GM23338 (cell line): ENCODE results near the gene CDH4. TPM values are rescaled to one million over a fixed set of nuclear protein-coding genes. Genes with fewer than 3 reads are reported as not detected.

Source experiments
- ATAC-seq: fragments of 200-7000 bp; cut with Tn5 transposase; 3 replicates; pipeline ENCODE4 v1.9.1; 2020
- DNase-seq: peaks from one replicate; pipeline ENCODE4 v3.0.0-alpha.2; 2015; ENCODE audit warnings: low spot score
- H2AFZ ChIP-seq: fragments of 200-600 bp; sonication (generic); 2 replicates; pipeline ENCODE4 v1.8.0; 2016; ENCODE audit warnings: antibody characterized with exemption, mild to moderate bottlenecking, moderate library complexity
- H3F3A ChIP-seq: fragments of 200-600 bp; sonication (generic); replicated peaks from 2 replicates; pipeline ENCODE4 v1.8.0; 2017; ENCODE audit warnings: antibody characterized with exemption, mixed run types, low read depth
- H3K27ac ChIP-seq: fragments of 200-600 bp; sonication (generic); 2 replicates; pipeline ENCODE4 v1.6.1; 2016; ENCODE audit warnings: low read depth
- H3K27me3 ChIP-seq: fragments of 200-600 bp; sonication (generic); 2 replicates; pipeline ENCODE4 v1.8.0; 2016; ENCODE audit warnings: mild to moderate bottlenecking, mixed run types, moderate library complexity; ENCODE audit not compliant: insufficient read depth
- H3K36me3 ChIP-seq: fragments of 200-600 bp; sonication (generic); 2 replicates; pipeline ENCODE4 v1.8.0; 2016; ENCODE audit warnings: mild to moderate bottlenecking; ENCODE audit not compliant: insufficient read depth
- H3K4me1 ChIP-seq: fragments of 200-600 bp; sonication (generic); 2 replicates; pipeline ENCODE4 v1.8.0; 2016; ENCODE audit warnings: mild to moderate bottlenecking, moderate library complexity; ENCODE audit not compliant: insufficient read depth
- H3K4me2 ChIP-seq: fragments of 200-600 bp; sonication (generic); 2 replicates; pipeline ENCODE4 v1.7.1; 2017; ENCODE audit warnings: mixed run types
- H3K4me3 ChIP-seq: fragments of 200-600 bp; sonication (generic); 2 replicates; pipeline ENCODE4 v1.6.1; 2016; ENCODE audit warnings: mixed run types
- H3K79me2 ChIP-seq: fragments of 200-600 bp; sonication (generic); replicated peaks from 2 replicates; pipeline ENCODE4 v1.8.0; 2017; ENCODE audit warnings: mild to moderate bottlenecking; ENCODE audit not compliant: insufficient read depth
- H3K9me2 ChIP-seq: fragments of 200-600 bp; sonication (generic); 2 replicates; pipeline ENCODE4 v1.8.0; 2017; ENCODE audit not compliant: insufficient read depth
- H4K20me1 ChIP-seq: fragments of 200-600 bp; sonication (generic); replicated peaks from 2 replicates; pipeline ENCODE4 v1.8.0; 2017; ENCODE audit warnings: mild to moderate bottlenecking; ENCODE audit not compliant: insufficient read depth
- H3K27ac Mint-ChIP-seq: 2 replicates; pipeline ENCODE4 v1.8.0; 2020; ENCODE audit warnings: inconsistent platforms, mild to moderate bottlenecking, moderate library complexity, mixed read lengths
- H3K27me3 Mint-ChIP-seq: 3 replicates; pipeline ENCODE4 v1.8.0; 2022; ENCODE audit warnings: low read depth, mild to moderate bottlenecking, moderate library complexity, mixed read lengths, inconsistent platforms; ENCODE audit not compliant: insufficient read depth, poor library complexity
- H3K36me3 Mint-ChIP-seq: 3 replicates; pipeline ENCODE4 v1.8.0; 2021; ENCODE audit warnings: low read depth, mild to moderate bottlenecking, inconsistent platforms, moderate library complexity, mixed read lengths
- H3K4me1 Mint-ChIP-seq: 3 replicates; pipeline ENCODE4 v1.8.0; 2020; ENCODE audit warnings: mild to moderate bottlenecking, inconsistent platforms, mixed read lengths
- H3K4me3 Mint-ChIP-seq: 3 replicates; pipeline ENCODE4 v1.8.0; 2021; ENCODE audit warnings: moderate library complexity, mild to moderate bottlenecking, inconsistent platforms, mixed read lengths
- H3K9me3 Mint-ChIP-seq: 3 replicates; pipeline ENCODE4 v1.8.0; 2020; ENCODE audit warnings: moderate library complexity, mild to moderate bottlenecking, inconsistent platforms, mixed read lengths
- CREB1 ChIP-seq: fragments of 250-450 bp; sonication (Bioruptor Pico); IDR thresholded peaks from 2 replicates; pipeline ENCODE4 v1.5.0; 2020; ENCODE audit warnings: low read depth, mild to moderate bottlenecking, moderate library complexity
- EZH2 ChIP-seq: fragments of 200-600 bp; sonication (generic); IDR thresholded peaks from one replicate; pipeline ENCODE4 v1.8.0; 2017; ENCODE audit warnings: antibody characterized with exemption, mild to moderate bottlenecking, low read depth; ENCODE audit not compliant: unreplicated experiment
- EZH2phosphoT487 ChIP-seq: fragments of 200-600 bp; sonication (generic); IDR thresholded peaks from one replicate; pipeline ENCODE4 v1.8.1; 2018; ENCODE audit warnings: antibody characterized with exemption; ENCODE audit not compliant: unreplicated experiment
- NANOG ChIP-seq: IDR thresholded peaks from 2 replicates; pipeline ENCODE4 v1.6.1; 2016; ENCODE audit warnings: antibody characterized with exemption, borderline replicate concordance
- POLR2AphosphoS5 ChIP-seq: IDR thresholded peaks from 2 replicates; pipeline ENCODE4 v1.6.1; 2016; ENCODE audit warnings: antibody characterized with exemption, low read depth
- REST ChIP-seq: IDR thresholded peaks from one replicate; pipeline ENCODE4 v1.6.1; 2018; ENCODE audit warnings: antibody characterized with exemption; ENCODE audit not compliant: unreplicated experiment
- ZNF114 ChIP-seq: fragments of 250-450 bp; sonication (Bioruptor Pico); IDR thresholded peaks from 2 replicates; pipeline ENCODE4 v1.5.0; 2020; ENCODE audit warnings: mild to moderate bottlenecking, moderate library complexity
- ZNF331 ChIP-seq: fragments of 250-450 bp; sonication (Bioruptor Pico); IDR thresholded peaks from 2 replicates; pipeline ENCODE4 v1.5.0; 2020; ENCODE audit warnings: low read depth, mild to moderate bottlenecking, moderate library complexity
- polyA plus RNA-seq: library from polyadenylated mRNA; unstranded; fragments of >200 nt; fragmentation: Nextera tagmentation; extraction: Ambion mirVana; gene quantifications from 2 replicates; pipeline ENCODE4 v1.2.1, GENCODE V29; 2016
- total RNA-seq: library from RNA; depleted of rRNA; stranded (reverse); fragments of >200 nt; shearing (Covaris generic); gene quantifications from 2 replicates; pipeline ENCODE4 v1.2.3, GENCODE V29; 2014

Gene CDH4
- total and polyA plus RNA-seq, 2 experiments from 2014 or later, result 1.2 to 4.2 TPM

- Mint-ChIP-seq H3K4me1 (peaks cover 45% of the 10 kb centered on the region), H3K4me3 (no peak overlapping the region), H3K9me3 (peaks cover 4% of the 10 kb centered on the region; the same call in 1 of the 3 replicates), H3K27me3 (peaks cover 23% of the 10 kb centered on the region), H3K36me3 (no peaks in the 10 kb centered on the region), H3K27ac (no peak overlapping the region)
- H3K4me2 ChIP-seq, result no peak overlapping the region
- DNase-seq (no peak), ATAC-seq (no peak)
- H3F3A ChIP-seq, result no peaks in the 10 kb centered on the region
- H4K20me1 ChIP-seq, result no peaks in the 10 kb centered on the region
- H3K27me3 ChIP-seq, result peaks cover 13% of the 10 kb centered on the region; the same call in 1 of the 2 replicates
- H2AFZ ChIP-seq, result no peak overlapping the region
- no peaks in the 10 kb centered on the region for H3K36me3 ChIP-seq
- H3K4me3 ChIP-seq, result no peak overlapping the region
- H3K27ac ChIP-seq, result no peak overlapping the region
- no peaks in the 10 kb centered on the region for H3K79me2 ChIP-seq
- H3K4me1 ChIP-seq, result peaks cover 10% of the 10 kb centered on the region
- H3K9me2 ChIP-seq, result no peaks in the 10 kb centered on the region
- no peak for TF ChIP-seq CREB1 (CRISPR knock-in tag)
Measured at GRCh38 chr20:61346996-61347395, 94.9 kb downstream of the CDH4 start.

GRCh38 chr20:61347443-61347842, 95.4 kb downstream of the CDH4 start:
- Histone ChIP-seq H3F3A (no peaks in the 10 kb centered on the region), H4K20me1 (no peaks in the 10 kb centered on the region), H3K4me2 (no peak overlapping the region), H2AFZ (no peak overlapping the region), H3K36me3 (no peaks in the 10 kb centered on the region), H3K27me3 (peaks cover 13% of the 10 kb centered on the region; the same call in 1 of the 2 replicates), H3K27ac (no peak overlapping the region), H3K4me3 (no peak overlapping the region), H3K4me1 (peaks cover 14% of the 10 kb centered on the region), H3K9me2 (no peaks in the 10 kb centered on the region), H3K79me2 (no peaks in the 10 kb centered on the region)
- peaks cover 2% of the 10 kb centered on the region; the same call in 1 of the 3 replicates for H3K9me3 Mint-ChIP-seq
- no peak for ATAC-seq
- H3K4me3 Mint-ChIP-seq, result no peak overlapping the region
- peaks cover 24% of the 10 kb centered on the region for H3K27me3 Mint-ChIP-seq
- TF ChIP-seq POLR2AphosphoS5 (no peak), CREB1 (CRISPR knock-in tag) (no peak), NANOG (no peak), EZH2phosphoT487 (no peak), ZNF114 (CRISPR knock-in tag) (no peak), REST (no peak), ZNF331 (CRISPR knock-in tag) (no peak), EZH2 (no peak)
- no peaks in the 10 kb centered on the region for H3K36me3 Mint-ChIP-seq
- H3K27ac Mint-ChIP-seq, result no peak overlapping the region
- DNase-seq, result no peak
- peaks cover 49% of the 10 kb centered on the region for H3K4me1 Mint-ChIP-seq
